WTC11 (cell line): ENCODE results near the gene MEGF6. TPM values are rescaled to one million over a fixed set of nuclear protein-coding genes. Genes with fewer than 3 reads are reported as not detected.

ENCODE experiments used
- ATAC-seq: fragments of 200-7000 bp; cut with Tn5 transposase; 2 replicates; pipeline ENCODE4 v1.10.0; 2021; ENCODE audit warnings: mild to moderate bottlenecking, moderate library complexity
- CTCF ChIA-PET: fragments of 300-600 bp; sonication (Branson Sonifier 250); formaldehyde crosslinking; loops from one replicate; lab custom pipeline; 2021; ENCODE audit warnings: antibody characterized with exemption; lab: Charles Lee
- POLR2A ChIA-PET: fragments of 350-600 bp; sonication (Branson Sonifier 250); formaldehyde crosslinking; loops from one replicate; lab custom pipeline; 2021; ENCODE audit warnings: antibody characterized with exemption; lab: Charles Lee
- DNase-seq: peaks from one replicate; pipeline ENCODE4 v3.0.0; 2021; ENCODE audit warnings: low spot score
- H3K27ac Mint-ChIP-seq: 2 replicates; pipeline ENCODE4 v1.8.0; 2021; ENCODE audit warnings: mixed read lengths
- H3K27me3 Mint-ChIP-seq: 2 replicates; pipeline ENCODE4 v1.8.0; 2021; ENCODE audit warnings: low read depth, mild to moderate bottlenecking, moderate library complexity, mixed read lengths
- H3K36me3 Mint-ChIP-seq: 2 replicates; pipeline ENCODE4 v1.8.0; 2021; ENCODE audit warnings: mixed read lengths
- H3K4me1 Mint-ChIP-seq: 2 replicates; pipeline ENCODE4 v1.8.0; 2022; ENCODE audit warnings: mixed read lengths
- H3K4me3 Mint-ChIP-seq: 2 replicates; pipeline ENCODE4 v1.8.0; 2021; ENCODE audit warnings: mild to moderate bottlenecking, moderate library complexity, mixed read lengths
- H3K9me3 Mint-ChIP-seq: 2 replicates; pipeline ENCODE4 v1.8.0; 2021; ENCODE audit warnings: mixed read lengths
- AR ChIP-seq: fragments of 250-450 bp; sonication (Bioruptor Pico); IDR thresholded peaks from 2 replicates; pipeline ENCODE4 v1.9.0; 2021; ENCODE audit warnings: mild to moderate bottlenecking
- ATF1 ChIP-seq: sonication (generic); formaldehyde crosslinking; IDR thresholded peaks from 2 replicates; pipeline ENCODE4 v1.8.1; 2023; ENCODE audit warnings: mild to moderate bottlenecking, moderate library complexity, missing genetic modification reagents
- ATF2 ChIP-seq: sonication (generic); formaldehyde crosslinking; IDR thresholded peaks from 2 replicates; pipeline ENCODE4 v1.8.1; 2022; ENCODE audit warnings: low read depth, missing genetic modification reagents, borderline replicate concordance
- CDX4 ChIP-seq: fragments of 250-450 bp; sonication (Bioruptor Pico); IDR thresholded peaks from 2 replicates; pipeline ENCODE4 v1.9.0; 2021; ENCODE audit warnings: moderate library complexity, mild to moderate bottlenecking, inconsistent platforms, borderline replicate concordance
- CREB1 ChIP-seq: sonication (generic); formaldehyde crosslinking; IDR thresholded peaks from 2 replicates; pipeline ENCODE4 v1.8.0; 2023; ENCODE audit warnings: mild to moderate bottlenecking, missing genetic modification reagents
- ELF4 ChIP-seq: sonication (generic); formaldehyde crosslinking; IDR thresholded peaks from 2 replicates; pipeline ENCODE4 v1.8.1; 2022; ENCODE audit warnings: low read depth, mild to moderate bottlenecking, moderate library complexity, missing genetic modification reagents
- ESRRA ChIP-seq: sonication (generic); formaldehyde crosslinking; IDR thresholded peaks from 2 replicates; pipeline ENCODE4 v1.8.1; 2022; ENCODE audit warnings: mild to moderate bottlenecking, missing genetic modification reagents, borderline replicate concordance
- FOXK1 ChIP-seq: sonication (generic); formaldehyde crosslinking; IDR thresholded peaks from 2 replicates; pipeline ENCODE4 v1.8.0; 2022; ENCODE audit warnings: mild to moderate bottlenecking, moderate library complexity, missing genetic modification reagents
- GRHL2 ChIP-seq: fragments of 250-450 bp; sonication (Bioruptor Pico); IDR thresholded peaks from 2 replicates; pipeline ENCODE4 v1.8.0; 2022; ENCODE audit warnings: mild to moderate bottlenecking, moderate library complexity; ENCODE audit not compliant: insufficient replicate concordance, severe bottlenecking
- IRF2 ChIP-seq: sonication (generic); formaldehyde crosslinking; IDR thresholded peaks from 2 replicates; pipeline ENCODE4 v1.8.0; 2022; ENCODE audit warnings: low read depth, missing genetic modification reagents, borderline replicate concordance
- JAZF1 ChIP-seq: fragments of 250-450 bp; sonication (Bioruptor Pico); IDR thresholded peaks from 2 replicates; pipeline ENCODE4 v1.9.0; 2021; ENCODE audit warnings: moderate library complexity, mild to moderate bottlenecking, inconsistent platforms
- JUN ChIP-seq: sonication (generic); formaldehyde crosslinking; IDR thresholded peaks from 2 replicates; pipeline ENCODE4 v1.8.0; 2023; ENCODE audit warnings: mild to moderate bottlenecking, missing genetic modification reagents
- MLX ChIP-seq: sonication (generic); formaldehyde crosslinking; IDR thresholded peaks from 2 replicates; pipeline ENCODE4 v1.8.1; 2023; ENCODE audit warnings: mild to moderate bottlenecking, missing genetic modification reagents, moderate library complexity
- MXD4 ChIP-seq: fragments of 250-450 bp; sonication (Bioruptor Pico); IDR thresholded peaks from 2 replicates; pipeline ENCODE4 v1.8.0; 2021; ENCODE audit warnings: mild to moderate bottlenecking, moderate library complexity, borderline replicate concordance
- MYBL2 ChIP-seq: sonication (generic); formaldehyde crosslinking; IDR thresholded peaks from 2 replicates; pipeline ENCODE4 v1.8.1; 2023; ENCODE audit warnings: mild to moderate bottlenecking, moderate library complexity, missing genetic modification reagents
- SMAD3 ChIP-seq: sonication (generic); formaldehyde crosslinking; IDR thresholded peaks from 2 replicates; pipeline ENCODE4 v1.8.0; 2022; ENCODE audit warnings: missing genetic modification reagents, mild to moderate bottlenecking, borderline replicate concordance
- SMAD4 ChIP-seq: sonication (generic); formaldehyde crosslinking; IDR thresholded peaks from 2 replicates; pipeline ENCODE4 v1.8.0; 2022; ENCODE audit warnings: mild to moderate bottlenecking, missing genetic modification reagents
- TEAD1 ChIP-seq: sonication (generic); formaldehyde crosslinking; IDR thresholded peaks from 2 replicates; pipeline ENCODE4 v1.8.0; 2022; ENCODE audit warnings: mild to moderate bottlenecking, missing genetic modification reagents
- TP53 ChIP-seq: sonication (generic); formaldehyde crosslinking; IDR thresholded peaks from 2 replicates; pipeline ENCODE4 v1.8.1; 2023; ENCODE audit warnings: mild to moderate bottlenecking, missing genetic modification reagents
- ZBTB21 ChIP-seq: sonication (generic); formaldehyde crosslinking; IDR thresholded peaks from 2 replicates; pipeline ENCODE4 v1.8.1; 2023; ENCODE audit warnings: mild to moderate bottlenecking, missing genetic modification reagents, borderline replicate concordance
- ZNF263 ChIP-seq: sonication (generic); formaldehyde crosslinking; IDR thresholded peaks from 2 replicates; pipeline ENCODE4 v1.8.1; 2022; ENCODE audit warnings: low read depth, mild to moderate bottlenecking, moderate library complexity, missing genetic modification reagents
- total RNA-seq: library from RNA; stranded (reverse); gene quantifications from 3 replicates; pipeline ENCODE4 v1.2.3, GENCODE V29; 2021
- TF ChIP-seq, protein P1 (sequence below): sonication (generic); formaldehyde crosslinking; IDR thresholded peaks from 2 replicates; pipeline ENCODE4 v1.8.0; 2022; ENCODE audit warnings: mild to moderate bottlenecking, missing genetic modification reagents
- TF ChIP-seq, protein P2 (sequence below): sonication (generic); formaldehyde crosslinking; IDR thresholded peaks from 2 replicates; pipeline ENCODE4 v1.8.1; 2022; ENCODE audit warnings: missing genetic modification reagents, borderline replicate concordance
- TF ChIP-seq, protein P3 (sequence below): sonication (generic); formaldehyde crosslinking; conservative IDR thresholded peaks from 2 replicates; pipeline ENCODE4 v1.8.1; 2022; ENCODE audit warnings: mild to moderate bottlenecking, missing genetic modification reagents

Gene MEGF6
- total RNA-seq, 1 experiment from 2014 or later, result 24.9 TPM

- POLR2A ChIA-PET, result no interaction called here
- no peak for DNase-seq
- Mint-ChIP-seq H3K4me3 (no peak overlapping the region), H3K4me1 (no peaks in the 10 kb centered on the region), H3K9me3 (no peaks in the 10 kb centered on the region), H3K27ac (no peak overlapping the region), H3K36me3 (peaks cover 4% of the 10 kb centered on the region; the same call in 1 of the 2 replicates), H3K27me3 (no peaks in the 10 kb centered on the region)
- ATAC-seq, result no peak
- CTCF ChIA-PET, result interaction anchor here (0.5 to 1.9 kb wide), 10 partner anchors 10 to 124 kb away, joined by 3 to 11 read pairs (median 4); no protein-coding TSS in a partner anchor
- TF ChIP-seq, protein P1, sequence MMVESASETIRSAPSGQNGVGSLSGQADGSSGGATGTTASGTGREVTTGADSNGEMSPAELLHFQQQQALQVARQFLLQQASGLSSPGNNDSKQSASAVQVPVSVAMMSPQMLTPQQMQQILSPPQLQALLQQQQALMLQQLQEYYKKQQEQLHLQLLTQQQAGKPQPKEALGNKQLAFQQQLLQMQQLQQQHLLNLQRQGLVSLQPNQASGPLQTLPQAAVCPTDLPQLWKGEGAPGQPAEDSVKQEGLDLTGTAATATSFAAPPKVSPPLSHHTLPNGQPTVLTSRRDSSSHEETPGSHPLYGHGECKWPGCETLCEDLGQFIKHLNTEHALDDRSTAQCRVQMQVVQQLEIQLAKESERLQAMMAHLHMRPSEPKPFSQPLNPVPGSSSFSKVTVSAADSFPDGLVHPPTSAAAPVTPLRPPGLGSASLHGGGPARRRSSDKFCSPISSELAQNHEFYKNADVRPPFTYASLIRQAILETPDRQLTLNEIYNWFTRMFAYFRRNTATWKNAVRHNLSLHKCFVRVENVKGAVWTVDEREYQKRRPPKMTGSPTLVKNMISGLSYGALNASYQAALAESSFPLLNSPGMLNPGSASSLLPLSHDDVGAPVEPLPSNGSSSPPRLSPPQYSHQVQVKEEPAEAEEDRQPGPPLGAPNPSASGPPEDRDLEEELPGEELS (CRISPR knock-in tag), result no peak
- TF ChIP-seq ZNF263 (CRISPR knock-in tag), result no peak
- TF ChIP-seq IRF2, result no peak
- TF ChIP-seq, protein P2, sequence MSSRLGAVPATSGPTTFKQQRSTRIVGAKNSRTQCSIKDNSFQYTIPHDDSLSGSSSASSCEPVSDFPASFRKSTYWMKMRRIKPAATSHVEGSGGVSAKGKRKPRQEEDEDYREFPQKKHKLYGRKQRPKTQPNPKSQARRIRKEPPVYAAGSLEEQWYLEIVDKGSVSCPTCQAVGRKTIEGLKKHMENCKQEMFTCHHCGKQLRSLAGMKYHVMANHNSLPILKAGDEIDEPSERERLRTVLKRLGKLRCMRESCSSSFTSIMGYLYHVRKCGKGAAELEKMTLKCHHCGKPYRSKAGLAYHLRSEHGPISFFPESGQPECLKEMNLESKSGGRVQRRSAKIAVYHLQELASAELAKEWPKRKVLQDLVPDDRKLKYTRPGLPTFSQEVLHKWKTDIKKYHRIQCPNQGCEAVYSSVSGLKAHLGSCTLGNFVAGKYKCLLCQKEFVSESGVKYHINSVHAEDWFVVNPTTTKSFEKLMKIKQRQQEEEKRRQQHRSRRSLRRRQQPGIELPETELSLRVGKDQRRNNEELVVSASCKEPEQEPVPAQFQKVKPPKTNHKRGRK, result no peak
- no peak for TF ChIP-seq TEAD1
- TF ChIP-seq SMAD3, result no peak
- no peak for TF ChIP-seq ESRRA (CRISPR knock-in tag)
- TF ChIP-seq, protein P3, sequence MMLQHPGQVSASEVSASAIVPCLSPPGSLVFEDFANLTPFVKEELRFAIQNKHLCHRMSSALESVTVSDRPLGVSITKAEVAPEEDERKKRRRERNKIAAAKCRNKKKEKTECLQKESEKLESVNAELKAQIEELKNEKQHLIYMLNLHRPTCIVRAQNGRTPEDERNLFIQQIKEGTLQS, result no peak
- no peak for TF ChIP-seq CDX4 (CRISPR knock-in tag)
- no peak for TF ChIP-seq SMAD4 (CRISPR knock-in tag)
- no peak for TF ChIP-seq CREB1 (CRISPR knock-in tag)
- TF ChIP-seq MXD4 (CRISPR knock-in tag), result no peak
- no peak for TF ChIP-seq JAZF1 (CRISPR knock-in tag)
- no peak for TF ChIP-seq JUN (CRISPR knock-in tag)
- TF ChIP-seq FOXK1, result no peak
- no peak for TF ChIP-seq ZBTB21 (CRISPR knock-in tag)
- no peak for TF ChIP-seq ATF2 (CRISPR knock-in tag)
- TF ChIP-seq TP53, result no peak
- TF ChIP-seq MYBL2 (CRISPR knock-in tag), result no peak
These were observed 34.0 kb downstream of the MEGF6 start for GRCh38 chr1:3577300-3577699.

DNA sequence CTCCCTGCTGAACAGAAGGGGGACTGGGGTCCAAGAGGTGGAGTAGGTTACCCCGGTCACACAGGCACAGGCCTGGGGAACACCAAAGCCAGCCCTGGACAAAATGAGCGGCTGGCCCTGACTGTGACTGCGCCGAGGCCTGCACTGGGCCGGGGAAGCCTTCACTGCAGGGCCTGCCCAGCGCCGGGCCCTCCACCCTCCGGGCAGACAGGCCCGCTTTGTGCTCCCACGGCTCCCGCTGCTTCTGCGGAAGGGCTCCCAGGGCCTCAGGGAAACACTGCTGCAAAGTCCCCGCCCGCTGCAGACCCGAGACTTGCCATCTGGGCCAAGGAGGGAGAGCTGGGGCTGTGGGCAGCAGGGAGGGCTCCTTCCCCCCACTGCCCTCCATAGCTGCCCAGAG is 35.3 kb downstream of the MEGF6 start:
- Mint-ChIP-seq H3K4me3 (no peak overlapping the region), H3K36me3 (peaks cover 4% of the 10 kb centered on the region; the same call in 1 of the 2 replicates), H3K9me3 (no peaks in the 10 kb centered on the region), H3K27ac (no peak overlapping the region), H3K4me1 (no peaks in the 10 kb centered on the region), H3K27me3 (no peaks in the 10 kb centered on the region)
- ATAC-seq (no peak), DNase-seq (no peak)
- ChIA-PET POLR2A (no interaction called here), CTCF (interaction anchor here (1.0 to 1.8 kb wide), 3 partner anchors 11 to 123 kb away, joined by 3 to 9 read pairs (median 5); no protein-coding TSS in a partner anchor)
- TF ChIP-seq MLX (CRISPR knock-in tag), result no peak
- TF ChIP-seq ELF4 (CRISPR knock-in tag), result no peak
- no peak for TF ChIP-seq AR (CRISPR knock-in tag)
- no peak for TF ChIP-seq ATF1
- TF ChIP-seq JAZF1 (CRISPR knock-in tag), result no peak
- no peak for TF ChIP-seq SMAD4 (CRISPR knock-in tag)
- no peak for TF ChIP-seq GRHL2 (CRISPR knock-in tag)
- TF ChIP-seq CDX4 (CRISPR knock-in tag), result no peak
